HepG2 (cell line): ENCODE measurements around the gene ASAP2. TPM values are rescaled to one million over a fixed set of nuclear protein-coding genes. Genes with fewer than 3 reads are reported as not detected.
A peak's percentile ranks its signal among the peaks of the same experiment; 100 is the strongest.

Experiments
- ATAC-seq: fragments of 200-7000 bp; cut with Tn5 transposase; 3 replicates; pipeline ENCODE4 v1.9.1; 2020; ENCODE audit warnings: mild to moderate bottlenecking, moderate library complexity
- BruUV-seq: library from RNA; stranded (reverse); fragments of 400-500 nt; replicated peaks from 2 replicates; lab custom pipeline; 2021; lab: Mats Ljungman, UMichigan
- CTCF ChIA-PET: fragments of 300-600 bp; formaldehyde crosslinking; extraction: SDS; loops from one replicate; lab custom pipeline; 2021; ENCODE audit warnings: low total read pairs, inconsistent platforms, low intra/inter-chr PET ratio; lab: Yijun Ruan, JAX
- POLR2A ChIA-PET: fragments of 350-600 bp; sonication (Branson Sonifier 250); formaldehyde crosslinking; loops from one replicate; lab custom pipeline; 2020; ENCODE audit warnings: antibody characterized with exemption, inconsistent platforms; lab: Yijun Ruan, JAX
- DNase-seq: peaks from one replicate; pipeline ENCODE4 v3.0.0-alpha.2; 2015; ENCODE audit warnings: low spot score
- FAIRE-seq: peaks from 3 replicates; lab custom pipeline; 2011; peaks lifted over from hg19 to GRCh38; lab: Jason Lieb, UNC
- H2AFZ ChIP-seq: one replicate; pipeline ENCODE4 v1.6.1; 2011; ENCODE audit warnings: low read length, inconsistent platforms
- H3K27ac ChIP-seq: fragments of 300-600 bp; 3 replicates; pipeline ENCODE4 v1.8.0; 2011; ENCODE audit warnings: mixed run types, mild to moderate bottlenecking, mixed read lengths, low read length, inconsistent platforms; ENCODE audit not compliant: insufficient read depth; ENCODE audit errors: extremely low read length
- H3K27me3 ChIP-seq, 2 experiments: fragments of 200-600 bp in 1 of 2; 2 replicates in 1 of 2; 3 replicates in 1 of 2; pipeline versions ENCODE4 v1.6.0 to v1.8.0; 2011; ENCODE audit warnings: low read length in 2 of 2, mild to moderate bottlenecking in 2 of 2, moderate library complexity in 2 of 2, inconsistent platforms in 1 of 2; ENCODE audit not compliant: insufficient read depth in 2 of 2, control insufficient read depth in 1 of 2
- H3K36me3 ChIP-seq, 2 experiments: fragments of 200-600 bp in 1 of 2; replicated peaks in 1 of 2; 2 replicates in 1 of 2; 3 replicates in 1 of 2; pipeline versions ENCODE4 v1.5.1 to v1.8.0; 2011; ENCODE audit warnings: low read length in 2 of 2, inconsistent platforms in 1 of 2; ENCODE audit not compliant: insufficient read depth in 2 of 2, control insufficient read depth in 1 of 2
- H3K4me1 ChIP-seq: 2 replicates; pipeline ENCODE4 v1.5.1; 2012; ENCODE audit warnings: low read length, inconsistent platforms; ENCODE audit not compliant: insufficient read depth
- H3K4me2 ChIP-seq: 2 replicates; pipeline ENCODE4 v1.6.0; 2011; ENCODE audit warnings: low read depth, low read length, inconsistent platforms
- H3K4me3 ChIP-seq, 3 experiments: fragments of 200-600 bp in 1 of 3; sonication (generic), shearing (Covaris generic) in 1 of 3; replicated peaks in 1 of 3; 2 replicates each; pipeline ENCODE4 v1.5.1; 2011 to 2016; ENCODE audit warnings: low read length in 3 of 3, inconsistent platforms in 2 of 3, low read depth in 2 of 3, mild to moderate bottlenecking in 2 of 3, control low read depth in 1 of 3, mixed read lengths in 1 of 3; ENCODE audit not compliant: insufficient read depth in 1 of 3
- H3K79me2 ChIP-seq: one replicate; pipeline ENCODE4 v1.6.1; 2011; ENCODE audit warnings: low read length, inconsistent platforms; ENCODE audit not compliant: insufficient read depth
- H3K9ac ChIP-seq: 2 replicates; pipeline ENCODE4 v1.6.0; 2011; ENCODE audit warnings: mild to moderate bottlenecking, low read depth, low read length, inconsistent platforms; ENCODE audit not compliant: insufficient read depth
- H3K9me3 ChIP-seq: 2 replicates; pipeline ENCODE4 v1.5.1; 2012; ENCODE audit warnings: mild to moderate bottlenecking, low read length
- H4K20me1 ChIP-seq: 2 replicates; pipeline ENCODE4 v1.6.0; 2011; ENCODE audit warnings: inconsistent platforms, mild to moderate bottlenecking, low read length, moderate library complexity; ENCODE audit not compliant: insufficient read depth
- NKX3-1 ChIP-seq: sonication (generic); formaldehyde crosslinking; IDR thresholded peaks from 2 replicates; pipeline ENCODE4 v1.5.0; 2020; ENCODE audit warnings: missing genetic modification reagents
- NR2C2 ChIP-seq: sonication (generic); formaldehyde crosslinking; IDR thresholded peaks from 2 replicates; pipeline ENCODE4 v1.4.0; 2020; ENCODE audit warnings: missing genetic modification reagents, mild to moderate bottlenecking, moderate library complexity, borderline replicate concordance
- ONECUT2 ChIP-seq: sonication (generic); formaldehyde crosslinking; IDR thresholded peaks from 2 replicates; pipeline ENCODE4 v1.4.0; 2020; ENCODE audit warnings: missing genetic modification reagents
- PREB ChIP-seq: sonication (generic); formaldehyde crosslinking; IDR thresholded peaks from 2 replicates; pipeline ENCODE4 v1.4.0; 2020; ENCODE audit warnings: missing genetic modification reagents
- RARA ChIP-seq: IDR thresholded peaks from 2 replicates; pipeline ENCODE4 v1.6.1; 2016; ENCODE audit warnings: missing genetic modification reagents, missing compliant biosample characterization
- SMAD1 ChIP-seq: sonication (generic); formaldehyde crosslinking; IDR thresholded peaks from 2 replicates; pipeline ENCODE4 v1.4.0; 2020; ENCODE audit warnings: missing genetic modification reagents, low read depth, mild to moderate bottlenecking, borderline replicate concordance
- SNAPC2 ChIP-seq: sonication (generic); formaldehyde crosslinking; IDR thresholded peaks from 2 replicates; pipeline ENCODE4 v1.8.1; 2022; ENCODE audit warnings: mild to moderate bottlenecking, missing genetic modification reagents
- ZBTB38 ChIP-seq: sonication (generic); formaldehyde crosslinking; IDR thresholded peaks from 2 replicates; pipeline ENCODE4 v1.5.1; 2020; ENCODE audit warnings: mild to moderate bottlenecking, missing genetic modification reagents
- ZFP36 ChIP-seq: fragments of 150-350 bp; IDR thresholded peaks from 2 replicates; pipeline ENCODE4 v1.6.1; 2018; ENCODE audit warnings: borderline replicate concordance, low read length, low read depth; ENCODE audit not compliant: partially characterized antibody
- ZMYM4 ChIP-seq: sonication (generic); formaldehyde crosslinking; IDR thresholded peaks from 2 replicates; pipeline ENCODE4 v1.8.1; 2023; ENCODE audit warnings: mild to moderate bottlenecking, missing genetic modification reagents
- ZNF232 ChIP-seq: sonication (generic); formaldehyde crosslinking; IDR thresholded peaks from 2 replicates; pipeline ENCODE4 v1.4.0; 2020; ENCODE audit warnings: missing genetic modification reagents, borderline replicate concordance
- ZNF251 ChIP-seq: sonication (generic); formaldehyde crosslinking; IDR thresholded peaks from 2 replicates; pipeline ENCODE4 v1.9.0; 2021; ENCODE audit warnings: mild to moderate bottlenecking, missing genetic modification reagents
- ZNF343 ChIP-seq: sonication (generic); formaldehyde crosslinking; IDR thresholded peaks from 2 replicates; pipeline ENCODE4 v1.4.0; 2020; ENCODE audit warnings: mild to moderate bottlenecking, missing genetic modification reagents
- ZNF546 ChIP-seq: sonication (generic); formaldehyde crosslinking; conservative IDR thresholded peaks from 2 replicates; pipeline ENCODE4 v1.8.1; 2023; ENCODE audit warnings: mild to moderate bottlenecking, missing genetic modification reagents
- ZNF557 ChIP-seq: sonication (generic); formaldehyde crosslinking; IDR thresholded peaks from 2 replicates; pipeline ENCODE4 v1.4.0; 2020; ENCODE audit warnings: missing genetic modification reagents
- ZNF619 ChIP-seq: sonication (generic); formaldehyde crosslinking; IDR thresholded peaks from 2 replicates; pipeline ENCODE4 v1.4.0; 2020; ENCODE audit warnings: mild to moderate bottlenecking, missing genetic modification reagents
- ZNF646 ChIP-seq: sonication (generic); formaldehyde crosslinking; IDR thresholded peaks from 2 replicates; pipeline ENCODE4 v1.9.0; 2021; ENCODE audit warnings: mild to moderate bottlenecking, missing genetic modification reagents
- ZNF766 ChIP-seq: sonication (generic); formaldehyde crosslinking; IDR thresholded peaks from 2 replicates; pipeline ENCODE4 v1.5.0; 2020; ENCODE audit warnings: missing genetic modification reagents, borderline replicate concordance
- WGBS: methylation state at CpG from one replicate; pipeline ENCODE4 v1.1.6; 2017; ENCODE audit warnings: low lambda C conversion rate; 5-methylcytosine and 5-hydroxymethylcytosine counted together
- in situ Hi-C: cut with HindIII; loops from 2 replicates; pipeline ENCODE4 v1.10.0; 2017; ENCODE audit warnings: low pct_unique_long_range_greater_than_20kb; ENCODE audit not compliant: extremely low pct_ligation_motif_present
- intact Hi-C: fragments of 100-400 bp; cut with micrococcal nuclease; formaldehyde crosslinking; loops from one replicate; pipeline ENCODE4 v1.10.0; 2022; ENCODE audit not compliant: unreplicated experiment
- polyA plus RNA-seq, 8 experiments: library from polyadenylated mRNA; depleted of rRNA in 3 of 8; stranded (reverse) in 7 of 8; unstranded in 1 of 8; fragments of >200 nt; fragmentation: Illumina TruSeq in 4 of 8; extraction: Trizol in 4 of 8; gene quantifications; 2 replicates each; pipeline versions ENCODE4 v1.2.1 to v1.2.3, GENCODE V29; 2011 to 2016; ENCODE audit warnings: low read depth in 4 of 8, missing spikeins in 1 of 8, mixed read lengths in 1 of 8; ENCODE audit not compliant: insufficient read depth in 1 of 8
- total RNA-seq, 5 experiments: library from RNA; depleted of rRNA; stranded (reverse); fragments of >200 nt; fragmentation: Illumina TruSeq; extraction: Trizol; gene quantifications; 2 replicates each; pipeline ENCODE4 v1.2.3, GENCODE V29; 2016; ENCODE audit warnings: low read depth in 1 of 5

The ASAP2 gene
- total and polyA plus RNA-seq, 2 of the 13 experiments (the other 11 are each of a cell fraction or from before 2014, with no cell fraction given), result 7.3 to 22.3 TPM

- 89% methylated on average over 14 of the region's 15 CpGs for WGBS
- no peak for FAIRE-seq
- peaks cover 29% of the 10 kb centered on the region for H3K79me2 ChIP-seq
- no peak for TF ChIP-seq ZFP36
- TF ChIP-seq ZBTB38, result 0 out of 2 replicates have a peak, but pooled peaks have one; percentile 46
- no peak for TF ChIP-seq SNAPC2 (CRISPR knock-in tag)
- no peak for TF ChIP-seq ZMYM4 (CRISPR knock-in tag)
- TF ChIP-seq ZNF557 (CRISPR knock-in tag), result no peak
- TF ChIP-seq ONECUT2 (CRISPR knock-in tag), result no peak
- no peak for TF ChIP-seq ZNF251 (CRISPR knock-in tag)
- peak; percentile 73 for TF ChIP-seq NR2C2 (CRISPR knock-in tag)
- TF ChIP-seq ZNF343 (CRISPR knock-in tag), result no peak
- TF ChIP-seq ZNF766 (CRISPR knock-in tag), result no peak
- no peak for TF ChIP-seq ZNF546 (CRISPR knock-in tag)
- TF ChIP-seq PREB (CRISPR knock-in tag), result no peak
- no peak for TF ChIP-seq NKX3-1 (CRISPR knock-in tag)
- no peak for TF ChIP-seq ZNF646 (CRISPR knock-in tag)
- no peak for TF ChIP-seq ZNF232 (CRISPR knock-in tag)
- TF ChIP-seq SMAD1 (CRISPR knock-in tag), result no peak
- TF ChIP-seq RARA (CRISPR knock-in tag), result peak; percentile 78
- TF ChIP-seq ZNF619 (CRISPR knock-in tag), result no peak
These were observed 22.3 kb downstream of the ASAP2 start for GRCh38 chr2:9228781-9229469.

More at GRCh38 chr2:9228781-9229469, 22.3 kb downstream of the ASAP2 start:
- intact Hi-C loops, result no loop called here
- POLR2A ChIA-PET, result no interaction called here
- no peaks in the 10 kb centered on the region for H3K27me3 ChIP-seq
- no peak overlapping the region for H3K4me2 ChIP-seq
- H3K27ac ChIP-seq, result no peak overlapping the region
- no peak overlapping the region for H3K9ac ChIP-seq
- no TSS peak for BruUV-seq
- H3K4me1 ChIP-seq, result peaks cover 61% of the 10 kb centered on the region
- H3K4me3 ChIP-seq, result no peak overlapping the region
- in situ Hi-C loops, result no loop called here
- H4K20me1 ChIP-seq, result no peaks in the 10 kb centered on the region
- no peak for ATAC-seq
- H3K9me3 ChIP-seq, result no peaks in the 10 kb centered on the region
- no peaks in the 10 kb centered on the region for H3K36me3 ChIP-seq
- no peak overlapping the region for H2AFZ ChIP-seq
- DNase-seq, result no peak
- CTCF ChIA-PET, result no interaction called here
